ENCODE results near the gene C6orf15.
A peak's percentile ranks its signal among the peaks of the same experiment; 100 is the strongest.

The C6orf15 gene

DNA sequence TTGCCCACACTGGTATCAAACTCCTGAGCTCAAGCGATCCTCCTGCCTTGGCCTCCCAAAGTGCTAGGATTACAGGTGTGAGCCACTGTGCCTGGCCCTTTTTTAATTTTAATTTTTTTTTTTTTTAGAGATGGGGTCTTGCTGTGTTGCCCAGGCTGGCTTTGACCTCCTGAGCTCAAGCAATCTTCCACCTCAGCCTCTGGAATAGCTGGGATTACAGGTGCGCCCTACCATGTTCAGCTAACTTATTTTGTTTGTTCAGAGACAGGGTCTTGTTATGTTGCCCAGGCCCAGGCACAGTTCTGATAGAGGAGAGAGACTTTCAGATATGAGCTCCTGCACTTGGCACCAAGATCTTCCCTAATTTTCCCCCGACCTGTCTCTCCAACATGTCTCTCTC lies 18.4 kb upstream of the C6orf15 start:
- no peak for DNase-seq (ENCODE audit: low read depth)

GRCh38 chr6:31129130-31129529 lies 16.8 kb upstream of the C6orf15 start:
- DNase-seq (ENCODE audit: low read depth) = no peak

GRCh38 chr6:31128093-31128676 lies 15.8 kb upstream of the C6orf15 start:
- no peak for DNase-seq (ENCODE audit: low read depth)

GRCh38 chr6:31126396-31127175 lies 14.2 kb upstream of the C6orf15 start:
- DNase-seq (ENCODE audit: low read depth) = no peak

DNA sequence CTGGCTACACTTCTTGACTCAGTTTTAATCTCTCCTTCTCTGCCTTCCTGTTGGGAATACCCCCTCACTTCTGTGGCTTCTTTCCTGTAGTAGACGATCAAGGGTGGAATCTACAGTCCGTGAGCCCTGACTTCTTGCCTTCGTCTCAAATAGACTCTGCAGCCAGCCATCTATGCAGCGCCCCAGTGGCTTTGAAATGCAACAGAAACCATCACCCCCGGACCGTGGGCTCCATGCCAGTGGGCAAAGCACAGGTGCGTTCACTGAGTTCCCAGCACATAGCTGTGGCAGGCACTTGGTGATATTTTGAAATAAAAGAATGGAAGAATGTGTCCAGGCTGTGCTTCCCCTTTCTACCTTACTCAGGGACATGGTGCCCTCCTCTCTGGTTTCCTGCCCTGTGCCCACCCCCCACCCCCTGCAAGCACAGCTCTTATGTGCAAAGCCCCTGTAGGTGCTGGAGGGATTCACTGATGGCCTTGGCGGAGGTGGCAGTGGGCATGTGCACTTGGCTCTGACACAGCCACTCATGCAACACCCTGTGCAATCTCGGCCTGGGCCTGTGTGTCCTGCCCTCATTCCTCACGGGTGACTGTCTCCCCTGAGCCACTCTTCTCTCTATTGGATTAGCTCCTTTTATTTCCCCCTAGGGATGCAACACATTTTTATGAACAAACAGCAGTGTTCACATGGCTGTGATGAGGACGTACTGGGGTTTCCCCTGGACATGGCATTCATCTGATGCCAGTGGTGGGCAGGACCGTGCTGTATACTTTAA lies 13.4 kb upstream of the C6orf15 start:
- peak; percentile 88 for DNase-seq (ENCODE audit: low read depth)

DNA sequence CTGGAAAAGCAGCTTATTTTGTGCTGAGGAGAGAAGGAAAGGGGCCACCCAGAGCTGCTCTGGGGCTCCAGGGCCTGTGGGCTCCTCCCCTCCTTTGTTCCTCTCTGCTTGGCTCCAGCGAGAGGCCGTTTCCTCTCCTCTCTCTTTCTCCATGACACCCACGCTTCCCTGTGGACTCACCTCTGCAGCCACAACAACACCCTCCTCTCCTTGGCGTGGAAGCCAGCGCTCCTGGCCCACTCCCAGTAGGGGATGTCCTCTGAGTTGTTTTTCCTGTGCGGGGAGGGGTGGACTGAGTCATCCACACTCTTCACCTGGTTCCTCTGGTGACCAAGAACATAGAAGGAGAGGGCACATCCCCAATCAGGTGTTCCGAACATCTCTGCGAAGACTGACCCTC lies 12.8 kb upstream of the C6orf15 start:
- DNase-seq (ENCODE audit: low read depth) = no peak

DNA sequence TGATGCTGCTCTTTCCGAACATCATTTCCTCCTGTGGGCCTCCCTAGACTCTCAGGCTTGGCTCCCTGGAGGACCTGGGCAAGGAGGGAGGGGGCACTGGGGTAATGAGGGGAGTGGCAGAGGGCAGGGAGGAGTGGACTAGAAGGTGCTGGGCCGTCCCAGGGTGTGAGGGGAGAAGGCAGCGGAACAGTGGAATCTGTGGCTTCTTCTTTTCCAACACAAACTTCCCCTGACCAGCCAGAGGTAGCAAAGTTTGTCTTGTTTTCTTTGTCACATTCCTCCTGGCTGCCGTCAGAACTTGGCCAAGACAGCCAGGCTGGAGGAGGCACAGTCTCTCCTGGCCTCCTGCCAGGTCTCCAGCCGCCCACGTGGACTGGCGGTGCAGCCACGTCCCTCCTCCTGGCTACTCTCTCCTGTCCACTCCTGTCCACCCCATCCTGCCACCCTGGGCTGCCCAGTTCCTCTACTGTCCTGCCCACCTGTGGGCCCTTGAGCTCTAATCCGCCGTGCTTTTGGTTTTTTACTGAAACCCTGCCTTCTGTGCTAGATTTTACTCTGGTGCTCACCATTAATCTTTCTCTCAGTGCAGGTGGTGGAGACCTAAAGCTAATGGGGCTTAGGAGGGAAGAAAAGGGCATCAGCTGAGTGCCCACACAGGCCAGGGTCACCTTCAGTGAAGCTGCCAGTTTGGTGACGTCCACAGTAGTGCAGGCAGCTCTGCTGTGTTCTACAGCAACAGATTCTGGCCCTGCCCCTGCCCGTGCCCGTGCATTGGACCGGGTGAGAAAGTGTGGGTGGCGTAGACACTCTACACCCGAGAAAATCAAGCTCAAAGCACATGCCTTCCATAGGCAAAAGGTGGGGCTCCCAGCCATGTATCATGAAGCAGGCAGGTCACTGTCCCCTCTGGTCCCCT lies 10.7 kb upstream of the C6orf15 start:
- peak; percentile 47 for DNase-seq (ENCODE audit: low read depth)

- no peak for DNase-seq (ENCODE audit: low read depth)
Observed at GRCh38 chr6:31121131-31121790, 8.9 kb upstream of the C6orf15 start.

DNA sequence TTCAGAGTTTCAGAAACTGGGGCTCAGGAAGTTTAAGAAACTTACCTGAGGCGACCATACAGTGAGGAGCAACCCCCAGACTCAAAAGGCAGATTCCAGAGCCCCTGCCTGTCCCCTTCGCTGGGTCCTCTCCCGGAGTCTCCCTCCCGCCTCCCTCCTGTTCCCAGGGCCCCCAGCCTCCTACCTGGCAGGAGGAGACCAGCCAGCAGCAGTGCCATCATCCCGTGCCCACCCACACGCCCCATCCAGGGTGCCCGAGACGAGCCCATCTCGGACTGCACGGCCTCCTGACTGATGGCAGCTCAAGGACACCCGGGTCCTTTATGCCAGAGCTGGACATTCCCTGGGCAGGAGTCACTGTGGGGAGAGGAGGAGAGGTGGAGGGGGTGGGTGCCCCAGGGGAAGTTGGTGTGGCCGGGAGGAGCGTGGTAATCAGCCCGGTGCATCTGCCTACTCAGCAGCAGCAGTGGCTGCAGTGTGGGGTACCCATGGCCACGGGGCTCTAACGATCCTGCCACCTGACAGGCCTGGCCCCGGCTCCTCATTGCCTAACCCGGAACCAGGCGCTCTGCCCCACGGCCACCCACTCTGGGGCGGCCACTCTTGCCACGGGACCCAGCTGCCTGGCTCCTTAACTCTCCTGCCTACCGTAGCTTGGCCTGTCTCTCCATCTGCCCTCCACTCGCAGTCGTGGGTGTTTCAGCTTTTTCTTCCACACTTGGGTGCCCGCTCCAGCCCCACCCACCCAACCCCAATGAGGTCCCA lies 8.0 kb upstream of the C6orf15 start, which contains the start of gene CDSN:
TSS of gene CDSN (minus strand) at position 296 of the 765 bp plus-strand sequence. CDS start at position 269, 27 bp downstream.
- no peak for DNase-seq (ENCODE audit: low read depth)

- no peak for DNase-seq (ENCODE audit: low read depth)
Observed at GRCh38 chr6:31118178-31118577, 5.8 kb upstream of the C6orf15 start.

DNA sequence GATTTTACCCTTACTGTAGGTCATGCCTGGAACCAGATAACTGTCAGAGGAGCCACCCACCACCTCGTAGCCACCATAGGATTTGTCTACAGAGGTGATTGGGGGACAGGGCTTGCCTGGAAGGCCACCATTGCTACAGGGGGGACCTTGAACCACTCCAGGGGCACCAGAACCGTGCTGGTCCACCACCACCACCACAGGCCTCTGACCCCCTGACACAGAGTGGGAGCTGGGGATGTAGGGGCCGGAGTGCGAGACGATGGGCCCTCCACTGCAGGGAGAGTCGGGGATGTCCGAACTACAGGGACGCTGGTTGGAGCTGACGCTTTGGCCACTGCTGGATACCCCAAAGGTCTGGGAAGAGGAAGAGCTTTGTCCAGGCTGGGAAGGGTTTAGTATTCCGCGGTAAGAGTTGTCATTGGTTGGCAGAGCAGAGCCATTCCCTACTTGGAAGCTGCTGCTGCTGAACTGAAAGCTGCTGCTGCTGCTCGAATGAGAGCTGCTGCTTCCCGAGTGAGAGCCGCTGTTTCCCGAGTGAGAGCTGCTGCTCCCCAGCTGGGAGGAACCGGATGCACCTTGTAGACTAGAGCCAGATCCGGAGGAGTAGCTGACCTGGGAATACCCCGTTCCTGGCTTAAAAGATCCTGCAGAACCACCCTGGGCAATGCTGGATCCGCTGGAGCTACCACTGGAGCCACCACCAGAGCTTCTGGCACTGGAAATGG lies 4.4 kb upstream of the C6orf15 start:
- DNase-seq (ENCODE audit: low read depth) = no peak

- DNase-seq (ENCODE audit: low read depth) = no peak
Observed at GRCh38 chr6:31115941-31116560, 3.7 kb upstream of the C6orf15 start.

DNA sequence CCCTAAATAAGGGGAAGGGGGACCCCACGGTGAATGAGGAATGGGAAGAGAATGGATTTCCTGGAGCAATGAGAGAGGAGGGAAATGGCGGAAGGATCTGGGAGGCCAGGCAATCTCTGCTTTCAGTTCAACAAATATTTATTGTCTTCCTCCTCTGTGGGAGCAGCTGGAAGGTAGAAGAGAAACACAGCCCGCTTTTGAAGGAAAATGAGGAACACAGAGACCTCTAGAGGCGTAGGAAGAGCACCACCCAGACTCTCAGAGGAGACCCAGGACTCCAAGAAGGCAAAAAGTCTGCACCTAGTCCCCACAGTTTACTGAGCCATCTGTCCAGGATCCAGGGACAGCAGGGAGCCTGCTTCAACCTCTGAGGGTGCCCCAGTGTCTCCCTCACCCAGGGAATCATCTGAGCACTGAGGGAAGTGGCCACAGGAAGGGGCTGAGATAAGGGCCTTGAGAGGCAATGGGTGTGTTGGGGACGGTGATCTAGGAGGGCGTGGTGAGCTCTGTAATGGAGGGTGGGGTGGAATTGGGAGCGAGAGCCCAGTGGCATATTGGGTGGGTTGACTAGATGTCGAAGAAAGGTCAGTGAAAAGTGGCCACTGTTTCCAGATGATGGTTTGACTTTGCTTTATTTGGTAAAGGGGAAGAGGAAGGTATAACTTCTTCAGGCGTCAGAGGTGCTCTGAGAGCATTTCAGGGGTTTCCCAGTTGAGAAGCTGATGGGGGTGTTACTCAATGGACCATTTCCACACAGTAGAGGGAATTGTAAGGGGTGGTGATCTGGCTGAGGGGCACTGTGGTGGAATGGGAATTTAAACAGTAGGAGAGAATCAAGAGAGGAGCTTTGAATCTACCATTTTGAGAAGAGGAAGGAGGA lies 2.8 kb upstream of the C6orf15 start:
- peak; percentile 40 for DNase-seq (ENCODE audit: low read depth)

DNA sequence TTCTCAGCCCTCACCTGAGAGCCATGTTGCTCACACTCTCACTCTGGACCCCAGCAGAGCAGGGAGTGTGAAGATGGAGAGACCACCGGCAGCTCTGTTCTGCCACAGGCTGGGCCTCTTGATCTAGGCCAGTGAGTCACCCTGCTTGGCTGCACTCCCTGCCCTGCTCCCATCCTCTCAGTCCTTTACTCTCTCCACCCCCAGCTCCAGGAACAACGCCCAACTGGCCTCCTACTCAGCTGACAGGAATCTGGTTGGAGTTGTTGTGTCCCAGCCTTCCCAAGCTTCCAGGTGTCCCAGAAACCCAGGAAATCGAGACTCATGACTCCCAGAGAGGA lies 2.1 kb upstream of the C6orf15 start, which contains the start of gene PSORS1C1:
TSS of gene PSORS1C1 (plus strand) at position 260 of the 338 bp plus-strand sequence. CDS start 14,833 bp downstream, outside the sequence.
- peak; percentile 88 for DNase-seq (ENCODE audit: low read depth)

- peak; percentile 79 for DNase-seq (ENCODE audit: low read depth)
Observed at GRCh38 chr6:31113861-31114540, 1.6 kb upstream of the C6orf15 start.

- DNase-seq (ENCODE audit: low read depth) = no peak
Observed at GRCh38 chr6:31111712-31112111, 663 bp downstream of the C6orf15 start.

GRCh38 chr6:31110825-31111582 lies 1.4 kb downstream of the C6orf15 start:
- DNase-seq (ENCODE audit: low read depth) = no peak

Data from GM04503 (cell line).